HUES48 (cell line): ENCODE results near the gene CHEK1.

ENCODE experiments used
- H3K27ac ChIP-seq: one replicate; pipeline ENCODE4 v1.7.0; 2013; ENCODE audit warnings: low read depth, low read length, inconsistent platforms
- H3K27me3 ChIP-seq: 2 replicates; pipeline ENCODE4 v1.6.1; 2013; ENCODE audit warnings: mild to moderate bottlenecking, low read length; ENCODE audit not compliant: control insufficient read depth, insufficient read depth
- H3K36me3 ChIP-seq: 2 replicates; pipeline ENCODE4 v1.6.1; 2013; ENCODE audit warnings: low read length; ENCODE audit not compliant: control insufficient read depth, insufficient read depth
- H3K4me1 ChIP-seq: 2 replicates; pipeline ENCODE4 v1.6.1; 2013; ENCODE audit warnings: mild to moderate bottlenecking, low read length; ENCODE audit not compliant: control insufficient read depth, insufficient read depth
- H3K4me3 ChIP-seq: 2 replicates; pipeline ENCODE4 v1.5.1; 2013; ENCODE audit warnings: mild to moderate bottlenecking, low read depth, low read length
- H3K9ac ChIP-seq: 2 replicates; pipeline ENCODE4 v1.6.1; 2013; ENCODE audit warnings: mild to moderate bottlenecking, low read depth, low read length, moderate library complexity
- H3K9me3 ChIP-seq: 2 replicates; pipeline ENCODE4 v1.6.1; 2013; ENCODE audit warnings: low read length; ENCODE audit not compliant: control insufficient read depth, insufficient read depth

CHEK1 gene

DNA sequence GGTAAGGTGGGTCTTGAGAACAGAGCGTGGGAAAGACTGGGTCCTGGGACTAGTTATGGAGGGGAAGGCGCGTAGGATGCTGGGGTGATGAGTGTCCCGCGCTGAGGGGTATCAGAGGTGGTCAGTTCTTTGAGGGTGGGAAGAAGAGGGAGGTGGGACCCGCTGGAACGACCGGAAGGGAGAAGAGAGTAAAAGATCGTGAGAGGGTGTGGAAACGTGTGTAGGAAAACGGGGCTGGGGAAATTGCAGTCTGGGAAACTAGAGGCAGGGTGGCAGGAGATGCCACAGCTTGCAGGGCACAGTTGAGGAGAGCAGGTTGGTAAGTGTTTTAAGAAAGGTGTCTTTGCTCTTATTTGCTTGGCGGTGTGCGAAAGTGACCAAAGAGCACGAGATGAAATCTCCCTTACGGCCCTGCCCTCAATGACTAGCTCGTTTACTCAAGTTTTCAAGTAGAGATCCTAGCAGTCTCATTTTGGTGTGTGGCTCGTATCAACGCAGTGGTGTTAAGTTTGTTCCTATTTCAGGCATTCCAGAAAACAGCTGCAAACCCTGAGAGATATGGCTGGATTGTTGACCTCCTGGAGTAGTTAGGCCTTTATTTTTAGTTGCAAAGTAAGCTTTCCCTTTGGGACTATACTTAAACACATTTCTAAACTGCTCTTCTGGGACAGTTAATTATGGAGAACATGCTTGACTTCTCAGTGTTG is 31.7 kb upstream of the CHEK1 start:
- H3K27ac ChIP-seq, result peak overlapping the region; percentile 29
- no peaks in the 10 kb centered on the region for H3K27me3 ChIP-seq
- H3K36me3 ChIP-seq, result peaks cover 24% of the 10 kb centered on the region
- peak overlapping the region; percentile 24 for H3K9ac ChIP-seq
- peak overlapping the region; percentile 78 for H3K4me3 ChIP-seq
- H3K9me3 ChIP-seq, result no peaks in the 10 kb centered on the region
- H3K4me1 ChIP-seq, result peaks cover 8% of the 10 kb centered on the region

DNA sequence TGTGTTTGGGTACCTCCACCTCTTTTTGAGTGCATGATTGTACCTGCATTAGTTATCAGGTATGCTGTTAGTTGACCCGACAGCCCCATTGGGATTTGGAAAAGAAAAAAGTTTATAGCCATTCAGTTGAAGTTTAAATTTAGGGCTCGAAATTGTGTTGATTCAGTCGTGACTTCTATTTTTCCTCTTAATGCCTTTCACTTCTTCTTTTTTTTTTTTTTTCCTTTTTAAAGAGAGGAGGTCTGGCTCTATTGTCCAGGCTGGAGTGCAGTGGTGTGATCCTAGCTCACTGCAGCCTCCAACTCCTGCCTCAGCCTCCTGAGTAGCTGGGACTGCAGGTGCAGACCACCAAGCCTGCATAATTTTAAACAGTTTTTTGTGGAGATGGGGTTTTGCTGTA is 30.0 kb upstream of the CHEK1 start:
- Histone ChIP-seq H3K9ac (no peak overlapping the region), H3K4me3 (no peak overlapping the region), H3K27ac (no peak overlapping the region), H3K4me1 (peaks cover 8% of the 10 kb centered on the region), H3K9me3 (no peaks in the 10 kb centered on the region), H3K36me3 (peaks cover 36% of the 10 kb centered on the region), H3K27me3 (no peaks in the 10 kb centered on the region)

DNA sequence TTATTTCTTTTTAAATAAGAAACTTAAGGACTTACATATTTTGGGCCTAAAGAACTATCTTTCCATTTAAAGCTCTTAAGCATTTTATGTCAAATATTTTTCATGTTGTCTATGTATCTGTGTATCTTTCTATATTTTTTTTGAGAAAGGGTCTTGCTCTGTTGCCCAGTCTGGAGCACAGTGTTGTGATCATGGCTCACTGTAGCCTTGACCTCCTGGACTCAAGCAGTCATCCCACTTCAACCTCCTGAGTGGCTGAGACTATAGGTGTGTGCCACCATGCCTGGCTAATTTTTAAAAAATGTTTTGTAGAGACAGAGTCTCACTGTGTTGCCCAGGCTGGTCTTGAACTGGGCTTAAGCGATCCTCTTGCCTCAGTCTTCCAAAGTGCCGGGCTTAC is 24.3 kb upstream of the CHEK1 start:
- Histone ChIP-seq H3K9ac (no peak overlapping the region), H3K27ac (no peak overlapping the region), H3K4me1 (no peaks in the 10 kb centered on the region), H3K4me3 (no peak overlapping the region), H3K27me3 (no peaks in the 10 kb centered on the region), H3K9me3 (no peaks in the 10 kb centered on the region), H3K36me3 (peaks cover 87% of the 10 kb centered on the region)

DNA sequence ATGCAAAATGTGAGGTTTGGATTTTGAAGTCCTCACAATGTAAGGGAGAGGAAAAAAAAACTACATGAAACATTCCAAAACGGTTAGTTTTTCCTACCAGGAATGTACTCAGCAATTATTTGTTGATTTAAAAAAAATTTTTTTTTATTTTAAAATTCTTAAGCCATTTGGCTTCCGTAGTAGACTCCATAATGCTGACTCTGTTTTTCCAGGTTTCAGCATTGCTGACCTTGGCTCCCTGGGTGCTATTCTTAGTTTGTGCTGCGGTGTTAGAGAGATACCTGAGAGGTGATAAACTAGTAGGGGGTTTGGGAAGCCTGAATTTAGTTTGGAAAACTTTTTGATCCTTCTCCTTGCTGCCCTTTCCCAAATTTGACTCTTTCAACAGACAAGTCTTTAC is 21.8 kb upstream of the CHEK1 start:
- H3K9ac ChIP-seq, result no peak overlapping the region
- H3K27ac ChIP-seq, result no peak overlapping the region
- no peak overlapping the region for H3K4me3 ChIP-seq
- H3K36me3 ChIP-seq, result peaks cover 92% of the 10 kb centered on the region
- H3K4me1 ChIP-seq, result no peaks in the 10 kb centered on the region
- H3K9me3 ChIP-seq, result no peaks in the 10 kb centered on the region
- no peaks in the 10 kb centered on the region for H3K27me3 ChIP-seq

DNA sequence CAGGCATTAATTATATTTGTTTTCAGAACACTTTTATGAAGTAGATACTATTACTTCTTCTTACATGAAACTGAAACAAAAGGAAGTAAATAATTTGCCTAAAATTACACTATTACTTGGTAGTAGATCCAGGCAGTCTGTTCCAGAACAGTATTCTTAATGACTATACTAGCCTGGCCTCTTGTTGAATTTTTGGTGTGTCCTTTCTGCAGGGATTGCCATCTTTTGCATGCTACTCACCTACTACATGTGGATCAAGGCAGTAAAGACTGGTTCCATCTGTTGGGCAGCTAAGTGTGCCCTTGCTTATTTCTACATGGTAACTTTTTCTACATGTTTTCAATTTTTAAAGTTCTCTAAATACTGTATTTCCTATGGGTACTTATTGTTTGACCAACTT is 19.5 kb upstream of the CHEK1 start:
- Histone ChIP-seq H3K4me1 (no peaks in the 10 kb centered on the region), H3K27ac (no peak overlapping the region), H3K27me3 (no peaks in the 10 kb centered on the region), H3K9me3 (no peaks in the 10 kb centered on the region), H3K36me3 (peaks cover 97% of the 10 kb centered on the region), H3K9ac (no peak overlapping the region), H3K4me3 (no peak overlapping the region)

DNA sequence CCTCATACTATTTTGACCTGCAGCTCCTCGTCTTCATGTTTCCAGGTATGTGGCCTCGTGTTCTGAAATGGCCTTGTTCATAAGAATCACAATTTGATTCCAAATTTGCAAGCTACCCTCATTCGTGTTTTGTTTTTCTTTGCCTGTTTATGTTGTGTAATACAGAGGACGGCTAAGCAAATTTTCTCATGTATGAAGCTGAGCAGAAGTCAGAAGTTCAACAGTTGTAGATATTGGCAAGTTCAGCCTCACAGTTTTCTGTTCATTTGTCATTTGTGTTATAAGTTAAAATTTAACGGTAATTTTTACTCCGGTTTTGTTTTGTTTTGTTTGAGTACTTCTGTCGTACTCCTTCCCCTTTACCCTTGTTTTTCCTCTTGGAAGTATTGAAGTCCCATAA is 15.4 kb upstream of the CHEK1 start:
- peaks cover 98% of the 10 kb centered on the region for H3K36me3 ChIP-seq
- H3K27me3 ChIP-seq, result no peaks in the 10 kb centered on the region
- no peaks in the 10 kb centered on the region for H3K9me3 ChIP-seq
- H3K4me3 ChIP-seq, result no peak overlapping the region
- H3K4me1 ChIP-seq, result no peaks in the 10 kb centered on the region
- no peak overlapping the region for H3K27ac ChIP-seq
- H3K9ac ChIP-seq, result no peak overlapping the region

DNA sequence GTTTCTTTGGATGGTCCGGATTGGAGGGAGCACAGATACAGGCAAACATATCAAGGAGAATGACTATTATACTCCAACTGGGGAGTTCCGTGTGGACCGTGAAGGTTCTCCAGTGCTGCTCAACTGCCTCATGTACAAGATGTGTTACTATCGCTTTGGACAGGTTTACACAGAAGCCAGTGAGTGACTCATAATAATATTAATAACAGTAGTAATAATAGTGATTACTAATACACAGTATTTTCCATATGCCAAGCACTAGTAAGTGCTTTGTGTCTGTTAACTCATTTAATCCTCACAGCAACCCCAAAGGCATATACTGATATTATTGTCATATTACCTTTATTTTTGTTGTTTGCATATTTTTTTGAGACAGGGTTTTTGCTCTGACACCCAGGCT is 6.6 kb upstream of the CHEK1 start:
- H3K36me3 ChIP-seq, result peaks cover 91% of the 10 kb centered on the region
- no peak overlapping the region for H3K9ac ChIP-seq
- H3K4me1 ChIP-seq, result no peaks in the 10 kb centered on the region
- no peaks in the 10 kb centered on the region for H3K9me3 ChIP-seq
- H3K4me3 ChIP-seq, result no peak overlapping the region
- no peak overlapping the region for H3K27ac ChIP-seq
- H3K27me3 ChIP-seq, result no peaks in the 10 kb centered on the region

DNA sequence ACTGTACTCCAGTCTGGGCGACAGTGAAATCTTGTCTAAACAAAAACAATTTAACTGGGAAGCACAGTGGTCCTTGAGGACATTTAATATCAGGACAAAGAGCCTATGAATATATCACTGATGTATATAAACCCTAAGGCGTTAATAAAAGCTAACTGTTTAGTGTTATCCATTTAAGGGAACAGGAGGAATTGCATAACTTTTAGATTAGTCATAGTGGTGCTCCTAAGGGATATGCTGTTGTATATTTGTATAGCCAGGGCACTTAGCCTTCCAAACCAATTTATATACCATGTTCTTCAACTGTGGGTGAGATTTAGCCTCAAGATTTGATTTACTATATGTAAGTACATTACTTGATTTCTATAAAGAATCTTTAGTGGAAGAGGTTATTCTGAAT is 3.0 kb upstream of the CHEK1 start:
- no peaks in the 10 kb centered on the region for H3K9me3 ChIP-seq
- peaks cover 59% of the 10 kb centered on the region for H3K36me3 ChIP-seq
- H3K4me3 ChIP-seq, result no peak overlapping the region
- no peaks in the 10 kb centered on the region for H3K27me3 ChIP-seq
- peaks cover 3% of the 10 kb centered on the region; the same call in 1 of the 2 replicates for H3K4me1 ChIP-seq
- no peak overlapping the region for H3K27ac ChIP-seq
- H3K9ac ChIP-seq, result no peak overlapping the region

DNA sequence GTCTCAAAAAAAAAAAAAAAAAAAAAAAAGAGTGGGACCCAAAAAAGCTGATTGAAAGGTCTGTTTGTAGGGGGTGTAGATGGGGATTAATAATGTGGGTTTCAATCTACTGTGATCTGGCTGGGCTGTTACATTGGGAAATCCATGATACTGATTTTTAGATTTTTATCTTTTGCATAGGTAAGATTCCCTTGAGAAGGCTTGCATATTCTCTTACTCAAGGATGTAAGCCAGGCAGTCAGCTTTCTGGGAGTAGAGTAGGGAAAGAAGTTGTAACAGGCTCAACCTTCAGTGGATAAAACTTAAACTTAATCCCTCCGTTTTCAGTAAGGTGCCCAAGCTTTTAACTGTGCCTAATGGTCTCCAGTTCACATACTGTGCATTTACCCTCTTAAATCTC is 1.9 kb upstream of the CHEK1 start:
- H3K27ac ChIP-seq, result no peak overlapping the region
- no peaks in the 10 kb centered on the region for H3K27me3 ChIP-seq
- peaks cover 58% of the 10 kb centered on the region for H3K36me3 ChIP-seq
- H3K9ac ChIP-seq, result no peak overlapping the region
- no peak overlapping the region for H3K4me3 ChIP-seq
- no peaks in the 10 kb centered on the region for H3K9me3 ChIP-seq
- peaks cover 13% of the 10 kb centered on the region for H3K4me1 ChIP-seq

DNA sequence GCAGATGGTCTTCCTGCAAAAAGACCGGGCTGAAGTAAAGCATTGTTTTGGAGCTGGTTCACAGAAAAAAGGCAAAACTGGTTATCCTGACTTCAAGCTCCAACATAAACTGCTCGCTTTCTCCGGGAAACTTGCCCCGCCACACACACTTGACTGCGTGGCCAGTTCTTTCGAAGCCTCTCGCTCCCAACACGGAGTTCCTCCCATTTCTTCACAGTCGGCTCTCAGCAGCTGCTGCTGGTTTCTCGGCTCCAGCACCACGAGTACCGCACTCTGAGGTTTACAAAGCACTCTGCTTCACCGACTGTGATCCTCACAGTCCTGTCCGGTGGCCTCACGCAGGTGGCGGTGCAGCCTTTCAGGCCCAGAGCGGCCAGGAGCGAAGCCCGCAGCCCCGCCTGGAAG is 264 bp downstream of the CHEK1 start:
- H3K9ac ChIP-seq, result peak overlapping the region; percentile 93
- peaks cover 13% of the 10 kb centered on the region for H3K4me1 ChIP-seq
- H3K36me3 ChIP-seq, result peaks cover 58% of the 10 kb centered on the region
- peak overlapping the region; percentile 99 for H3K27ac ChIP-seq
- H3K9me3 ChIP-seq, result no peaks in the 10 kb centered on the region
- H3K27me3 ChIP-seq, result no peaks in the 10 kb centered on the region
- peak overlapping the region; percentile 87 for H3K4me3 ChIP-seq

DNA sequence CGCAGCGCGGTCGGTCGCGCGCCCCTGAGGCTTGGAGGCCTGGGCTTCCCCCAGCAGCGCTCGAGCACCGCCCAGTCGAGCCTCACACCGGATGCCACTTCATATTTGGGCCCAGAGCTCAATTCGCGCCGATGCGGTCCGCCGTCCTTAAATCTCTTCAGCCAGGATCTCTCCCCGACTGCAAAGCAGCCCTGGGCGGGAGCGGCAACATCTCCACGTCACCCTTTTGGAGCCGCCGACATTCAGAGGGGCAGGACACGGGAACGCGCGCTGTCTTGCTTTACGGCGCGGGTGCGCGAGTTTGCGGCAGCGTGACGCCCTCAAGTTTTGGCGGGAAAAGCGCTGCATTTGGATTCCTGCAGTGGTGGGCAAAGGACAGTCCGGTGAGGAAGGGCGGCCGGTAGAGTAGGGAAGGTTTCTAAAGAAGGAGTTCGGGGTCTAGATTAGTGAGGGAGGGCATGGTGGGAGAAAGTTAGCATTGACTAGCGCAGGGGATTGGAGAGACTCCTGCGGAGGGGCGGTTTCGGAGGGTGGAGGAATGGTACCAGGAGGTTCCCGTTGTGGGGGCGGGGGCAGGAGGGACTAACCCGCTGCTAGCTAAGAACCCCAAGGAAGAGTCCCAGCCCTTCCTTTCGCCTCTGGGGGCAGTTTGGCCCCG is 796 bp downstream of the CHEK1 start:
- Histone ChIP-seq H3K4me3 (peak overlapping the region; percentile 87), H3K27ac (peak overlapping the region; percentile 99), H3K36me3 (peaks cover 58% of the 10 kb centered on the region)

More for the DNA sequence above, 796 bp downstream of the CHEK1 start:
- H3K4me1 ChIP-seq, result peaks cover 13% of the 10 kb centered on the region
- H3K9ac ChIP-seq, result peak overlapping the region; percentile 93
- H3K27me3 ChIP-seq, result no peaks in the 10 kb centered on the region
- no peaks in the 10 kb centered on the region for H3K9me3 ChIP-seq
